AG08395 (cell line): Measurements from ENCODE around the gene OR2S2.
"Not testable (repeated sequence)": the region's sequence is repeated elsewhere in the genome, so short reads cannot be mapped to it uniquely, and the experiment has no call there.

Experiments used
- DNase-seq: peaks from one replicate; pipeline ENCODE4 v3.0.0; 2012; ENCODE audit warnings: mixed read lengths, low spot score

The OR2S2 gene, protein sequence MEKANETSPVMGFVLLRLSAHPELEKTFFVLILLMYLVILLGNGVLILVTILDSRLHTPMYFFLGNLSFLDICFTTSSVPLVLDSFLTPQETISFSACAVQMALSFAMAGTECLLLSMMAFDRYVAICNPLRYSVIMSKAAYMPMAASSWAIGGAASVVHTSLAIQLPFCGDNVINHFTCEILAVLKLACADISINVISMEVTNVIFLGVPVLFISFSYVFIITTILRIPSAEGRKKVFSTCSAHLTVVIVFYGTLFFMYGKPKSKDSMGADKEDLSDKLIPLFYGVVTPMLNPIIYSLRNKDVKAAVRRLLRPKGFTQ

DNA sequence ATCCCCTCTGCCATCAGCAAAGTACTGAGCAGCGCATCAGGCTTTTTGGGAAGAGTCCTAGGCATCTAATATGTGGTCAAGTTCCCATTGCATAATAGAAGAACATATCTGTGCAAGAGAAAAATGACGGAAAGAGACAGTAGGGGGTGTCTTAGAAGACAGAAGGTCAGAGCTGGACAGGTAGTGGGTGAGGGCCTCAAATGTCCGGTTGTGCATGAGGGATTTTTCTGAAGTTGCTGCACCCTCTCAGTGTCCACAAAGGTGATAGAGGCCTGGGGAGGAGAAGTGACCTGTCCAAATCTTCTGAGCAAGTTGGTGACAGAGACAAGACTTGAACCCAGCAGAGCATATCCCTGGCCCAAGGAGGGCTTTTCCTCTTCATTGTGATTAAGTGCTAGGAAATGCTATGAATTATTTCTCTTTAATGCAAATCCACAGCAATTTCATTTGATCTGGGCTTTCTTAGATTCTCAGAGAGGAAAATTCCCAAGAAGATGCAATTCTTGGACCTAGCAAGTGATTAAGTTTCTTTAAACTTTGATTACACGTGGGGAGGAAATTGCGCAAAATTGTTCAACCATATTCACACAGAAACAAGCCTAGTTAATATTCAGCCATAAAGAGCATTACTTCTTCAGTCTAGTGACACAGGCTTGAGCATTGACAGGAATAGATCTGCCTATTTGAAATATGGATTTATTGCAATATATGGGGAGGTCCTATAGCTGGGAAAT, at the start of gene OR2S2:
TSS of gene OR2S2 (minus strand) at position 51 of the 734 bp plus-strand sequence. CDS start 56 bp downstream, outside the sequence.
- DNase-seq = no peak

DNA sequence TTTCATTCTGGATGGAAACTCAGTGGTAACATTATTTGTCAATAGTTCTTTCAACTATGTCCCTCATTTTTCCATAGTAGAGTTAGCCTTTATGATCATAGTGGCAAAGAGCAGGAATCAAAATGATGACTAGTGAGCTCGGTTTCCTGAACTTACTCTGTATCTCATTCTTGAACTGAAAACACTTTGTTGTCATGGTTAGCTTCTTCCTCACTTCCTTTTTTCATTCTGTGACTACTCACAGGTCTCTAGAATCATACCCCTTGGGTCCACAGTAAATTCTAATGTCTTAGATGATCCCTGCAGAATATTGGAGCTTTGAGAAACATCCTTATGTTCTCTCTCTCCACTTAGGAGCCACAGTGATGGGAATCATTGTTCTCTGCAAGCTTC, 49.4 kb upstream of the OR2S2 start:
- DNase-seq = no peak

DNA sequence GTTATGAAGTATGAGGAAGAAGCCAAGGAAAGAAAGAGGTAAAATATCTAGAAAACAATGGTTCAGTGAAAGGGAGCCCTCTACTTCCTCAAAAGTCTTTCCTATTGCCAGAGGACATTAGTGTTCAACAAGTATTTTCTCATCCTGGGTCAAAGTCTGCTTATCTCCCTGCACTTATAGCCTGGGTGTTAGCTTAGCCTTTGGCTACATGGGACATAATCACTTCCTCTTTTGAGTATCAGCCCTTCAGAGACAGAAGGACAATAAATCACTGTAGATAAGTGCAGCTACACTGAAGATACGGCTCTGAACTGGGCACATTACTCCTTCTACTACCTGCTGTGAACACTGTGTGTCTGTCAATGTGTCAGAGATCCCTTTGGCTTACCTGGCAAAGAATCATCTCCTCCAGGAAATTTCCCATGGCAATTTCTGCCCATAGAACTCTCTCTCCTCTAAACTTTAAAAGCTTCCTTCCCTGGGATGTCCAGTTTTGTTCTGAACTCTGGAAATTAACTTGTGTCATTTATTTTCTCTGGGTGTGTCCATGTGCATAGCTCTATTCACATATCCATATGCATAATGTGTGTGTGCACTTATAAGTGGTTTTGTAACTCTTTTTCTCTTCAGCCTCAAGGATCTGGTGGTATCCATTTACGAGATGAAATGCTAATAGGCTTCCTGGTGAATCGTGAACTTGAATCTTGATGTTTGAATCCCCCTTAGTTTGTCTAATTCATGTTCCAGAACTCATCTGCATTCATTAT, 48.8 kb upstream of the OR2S2 start:
- no peak for DNase-seq

DNA sequence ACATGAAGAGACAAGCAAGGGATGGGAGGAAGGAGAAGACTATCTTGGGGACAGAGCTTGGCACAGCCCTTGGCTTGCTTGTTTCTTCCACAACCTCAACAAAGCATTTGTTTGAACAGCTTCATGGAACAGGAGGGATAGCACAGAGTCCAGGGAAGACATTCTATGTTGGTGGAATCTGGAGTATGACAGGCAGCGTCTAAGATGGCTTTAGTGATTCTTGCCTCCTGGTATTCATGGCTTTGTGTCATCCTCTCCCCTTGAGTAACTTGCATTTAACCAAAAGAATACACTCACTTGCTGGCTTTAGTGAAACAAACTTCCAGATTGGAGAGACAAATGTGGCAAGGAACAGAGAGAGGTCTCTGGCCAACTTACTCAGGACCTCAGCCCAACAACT, 47.9 kb upstream of the OR2S2 start:
- no peak for DNase-seq

DNA sequence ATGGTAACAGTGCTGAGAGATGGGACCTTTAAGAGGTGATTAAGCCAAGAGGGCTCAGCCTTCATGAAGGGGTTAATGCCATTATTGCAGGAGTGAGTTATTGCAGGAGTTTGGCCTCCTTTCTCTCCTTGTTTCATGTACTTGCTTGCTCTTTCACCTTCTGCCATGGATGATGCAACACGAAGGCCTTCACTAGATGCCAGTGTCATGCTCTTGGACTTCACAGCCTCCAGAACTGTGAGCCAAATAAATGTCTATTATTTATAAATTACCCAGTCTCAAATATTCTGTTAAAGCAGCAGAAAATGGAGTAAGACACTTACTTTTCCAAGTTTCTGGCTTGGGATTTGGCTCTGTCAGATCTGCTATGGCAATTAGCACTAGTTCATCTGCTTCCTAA, 40.4 kb upstream of the OR2S2 start:
- no peak for DNase-seq

DNA sequence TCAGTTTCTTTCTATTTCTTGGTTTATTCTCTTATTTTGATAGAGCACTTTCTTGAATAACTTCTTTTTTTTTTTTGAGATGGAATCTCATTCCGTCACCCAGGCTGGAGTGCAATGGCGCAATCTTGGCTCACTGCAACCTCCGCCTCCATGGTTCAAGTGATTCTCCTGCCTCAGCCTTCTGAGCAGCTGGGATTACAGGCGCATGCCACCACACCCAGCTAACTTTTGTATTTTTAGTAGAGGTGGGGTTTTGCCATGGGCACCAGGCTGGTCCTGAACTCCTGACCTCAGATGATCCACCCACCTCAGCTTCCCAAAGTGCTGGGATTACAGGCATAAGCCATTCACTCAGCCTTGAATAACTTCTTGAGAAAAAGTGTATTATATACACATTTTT, 39.1 kb upstream of the OR2S2 start:
- not testable (repeated sequence) for DNase-seq

DNA sequence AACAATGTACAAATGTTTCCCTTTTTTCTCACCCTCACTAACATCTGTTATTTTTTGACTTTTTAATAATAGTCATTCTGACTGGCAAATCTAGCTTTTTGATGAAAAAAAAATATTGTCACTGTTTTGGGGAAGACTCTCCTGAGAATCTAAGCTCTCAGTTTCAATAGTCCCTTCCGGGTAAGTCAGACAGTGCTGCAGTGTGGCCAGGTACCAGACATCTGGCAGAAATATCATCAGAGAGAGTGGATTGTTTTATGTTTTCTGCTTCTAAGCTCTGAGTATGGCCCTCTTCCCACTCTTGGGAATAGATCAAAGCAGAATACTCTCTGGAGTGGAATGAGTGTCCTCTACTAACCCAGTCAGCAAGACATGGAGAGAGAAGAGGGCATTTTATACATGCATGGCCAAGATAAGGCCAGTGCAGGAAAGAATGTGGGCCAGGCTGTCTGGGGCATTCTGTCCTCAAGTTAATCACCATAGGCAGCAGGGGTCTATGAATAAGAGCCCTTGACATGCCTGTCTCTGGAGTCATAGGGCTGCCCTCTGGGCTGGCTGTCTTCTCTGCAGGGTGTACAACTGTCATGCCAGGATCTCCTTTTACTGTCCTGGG, 38.5 kb upstream of the OR2S2 start:
- DNase-seq = peak; percentile 64

DNA sequence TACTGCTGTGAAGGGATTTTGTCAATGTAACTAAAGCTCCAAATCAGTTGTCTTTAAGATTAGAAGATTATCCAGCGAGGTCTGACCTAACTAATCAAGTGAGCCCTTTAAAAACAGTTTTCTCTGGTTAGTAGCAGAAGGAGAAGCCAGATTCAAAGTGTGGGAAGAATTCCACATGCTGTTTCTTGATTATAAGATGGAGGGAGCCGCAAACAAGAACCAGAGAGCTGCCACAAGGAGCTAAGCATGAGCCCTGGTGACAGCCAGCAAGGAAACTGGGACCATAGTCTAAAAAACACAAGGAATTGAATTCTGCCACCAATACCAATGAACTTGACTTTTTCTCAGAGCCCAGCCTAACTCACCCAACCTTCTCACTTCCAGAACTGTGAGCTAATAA, 37.0 kb upstream of the OR2S2 start:
- DNase-seq = no peak

DNA sequence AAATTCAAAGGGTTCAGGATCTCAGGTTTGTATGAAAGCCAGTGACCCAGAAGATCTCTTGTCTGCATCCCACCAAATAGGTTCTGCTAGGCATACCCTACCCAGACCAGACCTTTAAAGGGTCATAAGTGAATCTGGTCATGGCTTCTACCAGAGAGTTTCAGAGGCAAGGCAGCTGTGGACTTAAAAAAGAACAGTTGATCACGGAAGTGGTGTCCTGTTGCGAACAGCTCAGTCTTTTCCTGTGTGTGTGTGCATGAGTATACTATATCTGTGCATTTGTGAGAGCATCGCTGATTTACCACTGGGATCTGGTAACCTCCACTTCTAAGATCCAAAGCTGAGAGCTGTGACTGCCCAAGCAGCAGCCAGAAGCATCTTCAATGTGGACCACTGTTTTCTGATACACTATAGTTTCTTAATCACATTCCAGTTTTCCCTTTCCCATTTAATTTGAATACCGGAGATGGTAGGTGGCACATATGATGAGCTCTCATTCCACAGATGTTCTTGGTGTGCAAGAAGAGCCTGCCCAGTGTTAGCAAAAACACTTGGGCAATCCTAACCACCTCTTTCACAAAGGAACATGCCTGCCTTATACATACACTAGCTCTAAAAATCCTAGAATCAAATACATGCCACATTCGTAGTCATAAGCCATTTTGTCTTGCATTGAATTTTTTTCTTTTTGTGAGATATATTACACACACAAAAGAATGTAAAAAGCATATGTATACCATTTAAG, 36.2 kb upstream of the OR2S2 start:
- no peak for DNase-seq

DNA sequence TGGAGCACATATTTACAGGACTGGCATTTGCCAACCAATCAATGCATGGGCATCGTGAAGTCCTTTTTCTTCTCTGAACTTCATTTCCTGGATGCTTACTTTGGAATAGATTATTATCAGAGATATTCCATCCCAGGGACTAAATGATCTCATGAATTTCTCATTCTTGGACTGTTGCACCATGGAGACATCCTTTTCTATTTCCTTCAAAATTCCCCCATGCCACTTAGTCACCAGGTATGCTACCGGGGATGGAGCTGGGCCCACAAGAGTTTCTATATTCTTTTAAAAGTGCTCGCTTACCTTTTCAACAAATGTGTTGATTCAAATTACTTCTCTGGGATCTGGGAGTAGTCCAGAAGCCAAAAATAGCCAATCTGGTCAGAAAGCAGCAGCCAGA, 35.2 kb upstream of the OR2S2 start:
- not testable (repeated sequence) for DNase-seq

DNA sequence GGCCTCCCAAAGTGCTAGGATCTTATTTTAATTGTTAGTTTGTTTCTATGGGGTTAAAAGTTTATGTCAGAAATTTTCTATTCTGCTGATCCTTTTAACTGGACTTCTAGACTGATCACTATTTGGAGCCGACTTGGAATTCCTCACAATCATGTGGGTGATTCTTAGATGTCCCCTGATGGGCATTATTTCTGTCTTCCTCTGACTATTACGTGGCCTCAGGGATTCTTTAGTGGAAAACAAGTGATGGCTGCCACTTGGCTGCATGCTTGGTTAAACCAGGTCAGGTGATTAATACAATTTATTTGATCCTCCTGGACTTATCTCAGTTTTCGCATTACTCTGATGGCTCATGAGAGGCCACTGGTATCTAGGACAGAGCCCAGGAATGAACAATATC, 32.2 kb upstream of the OR2S2 start:
- no peak for DNase-seq

DNA sequence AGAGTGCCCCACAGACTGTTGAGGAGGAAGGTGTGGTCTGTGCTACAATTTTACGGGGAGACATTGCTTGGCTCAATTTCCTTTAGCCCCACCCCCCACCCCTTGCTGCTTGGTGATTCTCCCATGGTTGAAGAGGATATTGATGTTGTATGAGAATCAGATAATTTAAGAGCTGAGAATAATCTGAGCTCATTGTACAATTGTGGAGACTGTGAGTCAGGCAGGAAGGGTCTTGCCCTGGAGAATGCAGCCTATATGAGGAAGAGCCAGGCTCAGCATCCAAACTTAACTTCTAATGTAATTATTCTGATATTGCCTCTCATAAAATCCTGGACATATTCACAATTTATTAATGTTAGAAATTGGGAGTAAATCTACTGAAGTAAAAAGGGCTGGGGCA, 26.1 kb upstream of the OR2S2 start:
- no peak for DNase-seq

DNA sequence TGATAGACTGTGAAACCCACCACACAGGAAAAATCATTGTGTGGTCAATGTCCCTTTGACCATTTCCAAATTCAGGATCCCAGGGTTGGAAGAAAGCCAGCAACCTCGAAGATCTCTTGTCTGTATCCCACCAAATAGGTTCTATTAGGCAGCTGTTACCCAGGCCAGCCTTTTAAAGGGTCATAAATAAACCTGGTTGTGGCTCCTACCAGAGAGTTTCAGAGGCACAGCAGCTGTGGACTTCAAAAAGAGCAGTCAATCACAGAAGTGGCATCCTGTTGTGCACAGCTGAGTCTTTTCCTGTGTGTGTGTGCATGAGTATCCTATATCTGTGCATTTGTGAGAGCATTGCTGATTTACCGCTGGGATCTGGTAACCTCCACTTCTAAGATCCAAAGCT, 23.7 kb upstream of the OR2S2 start:
- no peak for DNase-seq

DNA sequence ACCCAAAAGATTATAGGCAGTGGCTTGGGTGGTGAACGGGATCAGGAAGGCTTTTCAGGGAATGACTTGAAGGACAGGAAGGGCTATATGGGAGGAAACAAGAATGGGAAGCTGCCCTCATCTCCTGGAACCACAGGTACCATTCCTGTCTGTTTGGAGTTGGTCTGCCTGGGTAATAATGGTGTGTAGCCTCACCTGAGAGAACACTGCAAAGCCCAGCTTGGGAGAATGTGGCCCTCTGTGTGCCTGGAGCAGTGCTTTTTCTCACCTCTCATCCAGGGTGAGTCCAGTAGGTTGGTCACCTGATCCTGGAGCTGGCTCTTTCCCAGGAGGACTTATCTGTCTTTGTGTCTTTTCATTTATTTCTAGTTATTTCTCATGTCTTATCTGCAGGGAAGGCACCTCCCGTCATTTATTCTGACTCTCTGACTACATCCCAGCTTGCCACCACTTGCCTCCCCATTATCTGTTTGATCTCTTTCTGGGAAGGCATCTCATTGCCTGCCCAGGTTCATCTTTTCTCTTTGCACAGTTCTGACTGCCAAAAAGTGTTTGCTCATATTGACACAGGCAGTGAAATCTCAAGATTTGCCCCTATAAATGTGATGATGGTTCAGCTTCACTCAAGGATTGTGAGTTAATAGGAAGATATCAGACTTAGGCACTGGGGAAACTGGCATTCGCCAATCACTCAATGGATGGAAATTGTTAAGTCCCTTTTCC, 22.5 kb upstream of the OR2S2 start:
- DNase-seq = no peak

DNA sequence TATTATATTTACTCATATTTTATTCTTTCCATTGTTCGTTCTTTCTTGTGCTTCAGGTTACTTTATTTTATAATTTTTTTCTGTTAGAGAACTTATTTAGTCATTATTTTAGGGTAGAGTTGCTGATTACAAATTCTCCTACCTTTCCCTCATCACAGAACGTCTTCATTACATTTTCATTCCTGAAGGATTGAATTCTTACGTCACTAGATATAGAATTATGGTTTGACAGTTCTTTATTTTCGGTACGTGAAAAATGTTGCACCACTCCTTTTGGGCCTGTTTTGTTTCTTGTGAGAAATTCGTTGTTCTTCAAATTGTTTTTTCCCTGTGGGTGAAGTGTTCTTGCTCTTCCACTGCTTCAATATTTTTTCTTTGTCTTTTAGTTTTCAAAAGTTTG, 20.8 kb upstream of the OR2S2 start:
- DNase-seq = no peak

DNA sequence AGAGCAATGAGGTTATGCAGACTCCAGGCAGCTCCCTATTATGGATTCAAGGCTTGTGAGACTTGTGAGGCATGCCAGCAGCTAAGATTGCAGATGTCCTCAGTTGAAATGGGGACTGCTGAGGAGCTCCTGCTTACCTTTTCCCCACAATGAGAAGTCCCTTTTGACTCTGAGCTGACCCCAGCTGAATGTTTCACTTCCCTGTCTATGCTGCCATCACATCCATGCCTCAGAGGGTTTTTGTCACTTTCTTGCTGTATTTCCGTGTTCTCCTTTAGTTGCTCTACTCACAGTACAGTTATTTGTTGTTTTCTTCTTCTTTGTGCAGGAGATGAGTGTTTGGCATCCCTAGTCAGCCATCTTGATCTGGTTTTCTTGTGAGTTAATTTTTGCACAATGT, 18.8 kb upstream of the OR2S2 start:
- no peak for DNase-seq

DNA sequence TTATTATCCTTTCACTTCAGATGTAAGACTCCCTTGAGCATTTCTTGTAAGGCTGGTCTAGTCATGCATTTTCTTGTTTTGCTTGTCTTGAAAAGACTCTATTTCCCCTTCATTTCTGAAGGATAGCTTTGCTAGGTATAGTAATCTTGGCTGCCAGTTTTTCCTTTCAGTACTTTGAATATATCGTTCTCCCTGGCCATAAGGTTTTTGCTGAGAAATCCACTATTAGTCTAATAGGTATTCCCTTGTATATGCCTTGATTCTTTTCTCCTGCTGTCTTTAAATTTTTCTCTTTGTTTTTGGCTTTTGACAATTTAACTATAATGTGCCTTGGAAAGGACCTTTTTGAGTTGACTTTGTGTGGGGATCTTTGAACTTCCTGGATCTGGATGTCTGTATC, 16.8 kb upstream of the OR2S2 start:
- DNase-seq = no peak

DNA sequence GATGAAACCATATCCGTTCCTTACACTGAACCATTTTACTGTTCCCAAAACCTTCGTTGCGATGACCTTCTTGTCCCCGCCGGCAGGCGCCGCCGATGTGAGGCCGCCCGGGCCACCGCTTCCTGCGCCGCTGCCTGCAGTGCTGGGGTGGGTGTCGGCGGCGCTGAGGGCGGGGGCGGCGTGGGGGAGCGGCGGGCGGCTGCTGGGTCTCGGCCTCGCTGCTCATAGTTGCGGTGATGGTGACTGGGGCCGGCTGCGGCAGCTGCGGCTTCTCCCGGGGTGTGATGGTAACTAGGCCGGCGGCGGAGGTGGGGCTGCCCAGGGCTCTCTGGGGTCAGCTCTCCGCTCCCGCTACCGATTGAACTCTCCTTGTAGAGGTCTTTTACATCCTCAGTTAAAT, 14.1 kb upstream of the OR2S2 start:
- DNase-seq = no peak

DNA sequence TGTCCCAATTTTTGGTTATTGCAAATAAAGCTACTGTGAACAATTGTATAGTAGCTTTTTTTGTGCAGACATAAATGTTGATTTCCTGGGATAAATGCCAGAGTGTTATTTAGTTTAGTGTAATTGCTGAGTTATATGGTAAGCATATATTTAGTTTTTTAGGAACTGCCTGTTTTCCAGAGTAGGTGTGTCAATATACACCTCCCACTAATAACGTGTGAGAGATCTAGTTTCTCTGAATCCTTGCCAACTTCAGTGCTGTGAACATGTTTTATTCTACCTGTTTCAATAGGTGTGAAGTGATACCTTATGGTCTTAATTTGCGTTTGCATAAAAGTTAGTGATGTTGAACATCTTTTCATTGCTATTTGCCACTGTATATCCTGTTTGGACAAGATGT, 9.1 kb upstream of the OR2S2 start:
- DNase-seq = no peak

DNA sequence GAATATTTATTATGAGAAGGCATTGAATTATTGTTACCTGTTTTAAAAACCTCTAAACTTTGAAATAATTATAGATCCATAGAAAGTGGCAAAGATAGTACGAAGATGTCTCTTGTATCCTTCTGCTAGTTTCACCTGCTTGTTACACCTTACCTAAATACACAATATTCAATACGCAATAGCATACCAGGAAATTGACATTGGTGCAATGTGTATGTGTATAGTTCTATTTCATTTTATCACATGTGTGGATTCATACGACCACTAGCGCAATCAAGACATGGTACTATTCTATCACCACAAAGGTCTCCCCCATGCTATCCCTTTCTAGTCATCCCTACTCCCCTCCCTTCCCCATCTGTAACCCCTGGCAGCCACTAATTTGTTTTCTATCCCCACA, 8.5 kb upstream of the OR2S2 start:
- DNase-seq = no peak

DNA sequence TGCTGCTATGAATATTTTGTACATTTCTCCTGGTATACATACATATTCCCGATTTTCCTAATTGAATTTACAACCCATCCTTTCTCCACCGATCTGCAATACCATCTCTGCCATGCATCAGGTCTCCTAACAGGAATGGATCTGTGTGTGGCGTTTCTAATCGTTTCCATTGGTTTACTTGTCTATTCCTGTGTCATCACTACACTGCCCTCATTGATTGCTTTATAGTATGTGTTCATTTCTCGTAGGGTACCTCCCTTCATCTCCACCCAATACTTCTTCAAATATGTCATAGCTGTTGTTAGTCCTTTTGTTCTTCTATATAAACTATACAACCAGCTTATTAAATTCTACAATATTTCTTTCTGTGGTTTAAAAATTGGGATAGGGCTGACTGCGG, 7.1 kb upstream of the OR2S2 start:
- DNase-seq = no peak
